Neural cell (in vitro differentiated cells): ENCODE measurements around the gene PBXIP1. TPM values are rescaled to one million over a fixed set of nuclear protein-coding genes. Genes with fewer than 3 reads are reported as not detected.

Source experiments
- H2AFZ ChIP-seq: fragments of 200-600, 300-800 bp; sonication (generic), shearing (Covaris generic); 2 replicates; pipeline ENCODE4 v1.6.0; 2014; ENCODE audit warnings: low read depth, mild to moderate bottlenecking, antibody characterized with exemption, low read length, moderate library complexity
- H3F3A ChIP-seq: fragments of 200-600 bp; shearing (Covaris generic); 2 replicates; pipeline ENCODE4 v1.6.1; 2016; ENCODE audit warnings: mild to moderate bottlenecking, moderate library complexity, mixed read lengths, antibody characterized with exemption, low read length; ENCODE audit not compliant: insufficient read depth, poor library complexity, severe bottlenecking
- H3K27ac ChIP-seq: fragments of 200-600, 300-800 bp; sonication (generic), shearing (Covaris generic); 2 replicates; pipeline ENCODE4 v1.5.1; 2014; ENCODE audit warnings: mild to moderate bottlenecking, low read length, moderate library complexity
- H3K27me3 ChIP-seq: fragments of 300-800, 200-600 bp; sonication (generic), shearing (Covaris generic); 2 replicates; pipeline ENCODE4 v1.6.0; 2014; ENCODE audit warnings: mild to moderate bottlenecking, low read depth, low read length, moderate library complexity; ENCODE audit not compliant: insufficient read depth
- H3K36me3 ChIP-seq: fragments of 300-800, 200-600 bp; sonication (generic), shearing (Covaris generic); 2 replicates; pipeline ENCODE4 v1.5.1; 2014; ENCODE audit warnings: mild to moderate bottlenecking, antibody characterized with exemption, low read length, moderate library complexity; ENCODE audit not compliant: insufficient read depth
- H3K4me2 ChIP-seq: fragments of 300-800, 200-600 bp; sonication (generic), shearing (Covaris generic); 2 replicates; pipeline ENCODE4 v1.6.0; 2014; ENCODE audit warnings: mild to moderate bottlenecking, low read length
- H3K4me3 ChIP-seq: fragments of 300-800, 200-600 bp; sonication (generic), shearing (Covaris generic); 2 replicates; pipeline ENCODE4 v1.5.1; 2014; ENCODE audit warnings: mild to moderate bottlenecking, low read length, moderate library complexity
- H3K79me2 ChIP-seq: fragments of 200-600 bp; shearing (Covaris generic); replicated peaks from 2 replicates; pipeline ENCODE4 v1.6.0; 2014; ENCODE audit warnings: mild to moderate bottlenecking, low read length, moderate library complexity; ENCODE audit not compliant: insufficient read depth
- H3K9ac ChIP-seq: fragments of 300-800, 200-600 bp; sonication (generic), shearing (Covaris generic); 2 replicates; pipeline ENCODE4 v1.6.1; 2016; ENCODE audit warnings: mild to moderate bottlenecking, low read length, mixed read lengths
- H3K9me2 ChIP-seq: fragments of 200-600 bp; shearing (Covaris generic); 2 replicates; pipeline ENCODE4 v1.6.1; 2016; ENCODE audit warnings: mild to moderate bottlenecking, low read length, mixed read lengths; ENCODE audit not compliant: insufficient read depth
- H3K9me3 ChIP-seq: fragments of 200-600, 300-800 bp; sonication (generic), shearing (Covaris generic); 2 replicates; pipeline ENCODE4 v1.6.1; 2016; ENCODE audit warnings: mild to moderate bottlenecking, mixed run types, low read length, moderate library complexity, mixed read lengths
- H4K20me1 ChIP-seq: fragments of 200-600 bp; shearing (Covaris generic); 2 replicates; pipeline ENCODE4 v1.6.1; 2016; ENCODE audit warnings: mild to moderate bottlenecking, mixed run types; ENCODE audit not compliant: insufficient read depth
- CTCF ChIP-seq: fragments of 450-650 bp; IDR thresholded peaks from 2 replicates; pipeline ENCODE4 v1.5.1; 2014; ENCODE audit warnings: antibody characterized with exemption, mild to moderate bottlenecking, moderate library complexity; ENCODE audit not compliant: poor library complexity, severe bottlenecking
- EP300 ChIP-seq: fragments of 450-650 bp; conservative IDR thresholded peaks from 2 replicates; pipeline ENCODE4 v1.6.1; 2014; ENCODE audit warnings: antibody characterized with exemption, mild to moderate bottlenecking, moderate library complexity; ENCODE audit not compliant: poor library complexity, severe bottlenecking
- EZH2 ChIP-seq: fragments of 200-600, 300-800 bp; shearing (Covaris generic), sonication (generic); IDR thresholded peaks from 2 replicates; pipeline ENCODE4 v1.6.1; 2014; ENCODE audit warnings: antibody characterized with exemption, low read length, borderline replicate concordance, mild to moderate bottlenecking; ENCODE audit not compliant: insufficient read depth, poor library complexity, severe bottlenecking
- MXI1 ChIP-seq: fragments of 450-650 bp; conservative IDR thresholded peaks from 2 replicates; pipeline ENCODE4 v1.6.1; 2014; ENCODE audit warnings: antibody characterized with exemption, mild to moderate bottlenecking; ENCODE audit not compliant: poor library complexity, severe bottlenecking
- POLR2AphosphoS5 ChIP-seq: IDR thresholded peaks from 2 replicates; pipeline ENCODE4 v1.6.1; 2012
- RAD21 ChIP-seq: fragments of 450-650 bp; conservative IDR thresholded peaks from 2 replicates; pipeline ENCODE4 v1.6.1; 2014; ENCODE audit warnings: antibody characterized with exemption, mild to moderate bottlenecking, moderate library complexity
- REST ChIP-seq: IDR thresholded peaks from 2 replicates; pipeline ENCODE4 v1.6.1; 2012; ENCODE audit warnings: borderline replicate concordance
- TAF1 ChIP-seq: IDR thresholded peaks from 2 replicates; pipeline ENCODE4 v1.6.1; 2012; ENCODE audit warnings: low read depth
- polyA plus RNA-seq: library from polyadenylated mRNA; depleted of rRNA; stranded (reverse); fragments of >200 nt; gene quantifications from 2 replicates; pipeline ENCODE4 v1.2.3, GENCODE V29; 2014

PBXIP1 gene
- polyA plus RNA-seq, 1 donor from 2014 or later: 5.4 TPM

DNA sequence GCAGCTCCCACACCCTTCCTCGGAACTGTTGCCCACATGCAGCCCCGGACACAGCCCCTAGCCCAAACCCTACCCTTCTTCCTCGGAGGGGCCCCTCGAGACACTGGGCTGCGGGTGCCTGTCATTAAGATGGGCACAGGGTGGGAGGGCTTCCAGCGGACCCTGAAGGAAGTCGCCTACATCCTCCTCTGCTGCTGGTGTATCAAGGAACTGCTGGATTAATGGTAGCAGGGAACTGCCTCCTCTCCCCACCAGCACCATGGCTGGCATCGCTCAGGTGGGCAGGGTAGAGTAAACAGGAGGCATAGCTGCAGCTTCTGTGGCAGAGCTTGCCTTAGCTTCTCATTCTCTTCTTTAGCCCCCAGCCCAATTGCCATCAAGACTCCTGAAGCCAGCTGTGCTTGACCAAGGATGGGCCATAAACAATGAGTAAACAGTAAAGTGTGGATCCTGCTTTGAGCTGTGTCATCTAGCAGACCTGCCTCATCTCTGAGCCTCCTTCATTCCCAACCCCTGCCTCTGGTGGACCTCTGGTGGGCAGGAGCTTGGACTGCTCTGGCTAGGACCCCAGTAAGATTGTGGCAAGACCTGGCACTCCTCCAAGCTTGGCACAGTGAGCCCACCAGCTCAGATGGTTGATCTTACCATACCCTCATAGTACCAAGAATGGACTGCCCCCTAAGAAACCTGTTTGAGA is 37.8 kb upstream of the PBXIP1 start, which contains the start of gene LENEP:
Gene LENEP (plus strand): TSS at position 15 of the 697 bp plus-strand sequence. CDS start 22 bp downstream, at position 37.
- H4K20me1 ChIP-seq: no peaks in the 10 kb centered on the region
- H3K9me3 ChIP-seq: no peaks in the 10 kb centered on the region
- H2AFZ ChIP-seq: no peak within 1 kb of the TSS
- no peaks in the 10 kb centered on the region for H3K27me3 ChIP-seq
- no peak within 1 kb of the TSS for H3K4me3 ChIP-seq
- no peaks in the 10 kb centered on the region for H3K36me3 ChIP-seq
- TF ChIP-seq EP300 (no peak), EZH2 (no peak), RAD21 (no peak), REST (no peak)
- no peak within 1 kb of the TSS for H3K9ac ChIP-seq
- no peak within 1 kb of the TSS for H3K4me2 ChIP-seq
- no peaks in the 10 kb centered on the region for H3K79me2 ChIP-seq
- no peak within 1 kb of the TSS for H3K27ac ChIP-seq
- H3K9me2 ChIP-seq: no peaks in the 10 kb centered on the region
- no peaks in the 10 kb centered on the region for H3F3A ChIP-seq

DNA sequence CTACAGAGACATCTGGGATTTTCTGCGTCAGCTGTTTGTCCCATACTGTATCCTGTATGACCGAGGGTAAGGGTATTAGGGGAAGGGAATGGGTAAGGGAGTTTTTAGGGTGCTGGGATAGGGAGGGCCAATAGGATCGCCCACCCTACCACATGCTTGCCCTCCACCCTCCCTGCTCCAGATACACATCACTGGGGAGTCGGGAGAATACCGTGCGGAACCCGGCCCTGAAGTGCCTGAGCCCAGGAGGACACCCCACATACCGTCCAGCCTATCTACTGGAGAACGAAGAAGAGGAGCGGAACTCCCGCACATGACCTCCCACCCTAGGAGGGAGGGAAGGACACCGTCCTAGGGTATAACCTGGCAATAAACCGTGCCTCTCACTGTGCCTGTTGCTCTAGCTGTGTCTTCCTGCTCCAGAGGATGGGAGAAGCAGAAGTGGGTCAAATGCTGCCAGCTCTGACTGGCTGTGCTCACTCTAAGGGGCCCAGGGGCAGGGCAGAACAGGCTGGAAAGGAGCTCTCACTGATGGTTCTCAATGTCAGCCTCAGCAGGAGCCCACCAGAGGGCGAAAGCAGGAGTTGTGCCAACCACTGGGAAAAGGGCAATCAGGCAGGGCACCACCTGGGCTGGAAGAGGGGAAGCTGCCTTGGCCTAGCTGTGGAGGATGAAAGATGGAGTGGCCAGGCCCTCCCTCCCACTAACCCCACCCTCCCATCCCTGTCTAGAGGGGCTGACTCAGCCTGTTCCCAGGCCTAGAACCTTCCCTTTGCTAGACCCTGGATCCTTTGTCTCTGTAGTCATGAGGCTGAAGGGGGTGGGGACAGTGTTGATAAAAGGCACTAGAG is 37.0 kb upstream of the PBXIP1 start:
- H3K9me2 ChIP-seq: no peaks in the 10 kb centered on the region
- no peaks in the 10 kb centered on the region for H3K36me3 ChIP-seq
- no peak overlapping the region for H3K4me2 ChIP-seq
- H3K9me3 ChIP-seq: no peaks in the 10 kb centered on the region
- no peak overlapping the region for H2AFZ ChIP-seq
- no peaks in the 10 kb centered on the region for H4K20me1 ChIP-seq
- no peak overlapping the region for H3K4me3 ChIP-seq
- no peaks in the 10 kb centered on the region for H3K27me3 ChIP-seq
- TF ChIP-seq MXI1 (no peak), RAD21 (no peak), EP300 (no peak), CTCF (no peak), EZH2 (no peak), REST (no peak), POLR2AphosphoS5 (no peak), TAF1 (no peak)
- no peaks in the 10 kb centered on the region for H3F3A ChIP-seq
- H3K27ac ChIP-seq: no peak overlapping the region
- no peaks in the 10 kb centered on the region for H3K79me2 ChIP-seq
- no peak overlapping the region for H3K9ac ChIP-seq
